ENCODE measurements around the gene ARPP19.

Gene ARPP19

GRCh38 chr15:52506549-52506948, 62.3 kb downstream of the ARPP19 start:
- no peak overlapping the region for H3K4me3 ChIP-seq (ENCODE audit: low read length in 2 of 2)
- H3K4me1 ChIP-seq (ENCODE audit: control insufficient read depth in 2 of 2, insufficient read depth in 1 of 2, low read depth in 1 of 2, low read length in 2 of 2): peaks cover 0 to 2% of the 10 kb centered on the region in 2 donors
- H3K9ac ChIP-seq (ENCODE audit: low read depth, low read length, poor library complexity): no peak overlapping the region
- H3K14ac ChIP-seq (ENCODE audit: low read length): no peak overlapping the region
- H2AK5ac ChIP-seq (ENCODE audit: low read depth, low read length): no peak overlapping the region
- no peaks in the 10 kb centered on the region for H3K36me3 ChIP-seq (replicated peaks in 1 of 2; ENCODE audit: control insufficient read depth in 2 of 2, insufficient read depth in 2 of 2, low read length in 2 of 2)
- no peak overlapping the region for H2BK12ac ChIP-seq (ENCODE audit: low read length)
- H3K79me1 ChIP-seq (ENCODE audit: low read depth, low read length): peaks cover 5% of the 10 kb centered on the region
- H2BK5ac ChIP-seq (ENCODE audit: low read length): no peak overlapping the region
- no peak overlapping the region for H3K23ac ChIP-seq (ENCODE audit: low read depth, low read length, poor library complexity)
- no peak overlapping the region for H2BK120ac ChIP-seq (ENCODE audit: low read depth, low read length)
- no peak overlapping the region for H2BK15ac ChIP-seq (ENCODE audit: low read length)
- no peak overlapping the region for H4K91ac ChIP-seq (ENCODE audit: low read depth, low read length, poor library complexity)
- H3K4ac ChIP-seq (ENCODE audit: low read length): no peak overlapping the region
- no peak for DNase-seq (ENCODE audit: low spot score)
- H3K9me3 ChIP-seq (replicated peaks in 1 of 2; ENCODE audit: control insufficient read depth in 2 of 2, insufficient read depth in 1 of 2, low read depth in 1 of 2, low read length in 2 of 2): no peaks in the 10 kb centered on the region
- H3K27me3 ChIP-seq (ENCODE audit: control insufficient read depth in 3 of 3, insufficient read depth in 3 of 3, low read depth in 1 of 3, low read length in 3 of 3): no peaks in the 10 kb centered on the region
- WGBS, 2 donors (ENCODE audit: extremely low coverage in 2 of 2, insufficient read length in 2 of 2, insufficient replicate concordance in 1 of 2): no CpG with 5 or more reads among the region's 6 CpGs
- H4K8ac ChIP-seq (ENCODE audit: low read depth, low read length): no peak overlapping the region
- H3K27ac ChIP-seq (replicated peaks; ENCODE audit: low read length): no peak overlapping the region
- H3K4me2 ChIP-seq (ENCODE audit: insufficient read depth, low read length, poor library complexity, severe bottlenecking): no peak overlapping the region
- no peak overlapping the region for H3K18ac ChIP-seq (ENCODE audit: low read length)
- no peak overlapping the region for H2AFZ ChIP-seq (ENCODE audit: low read length)

- Histone ChIP-seq H2BK5ac (ENCODE audit: low read length) (no peak overlapping the region), H3K9ac (ENCODE audit: low read depth, low read length, poor library complexity) (no peak overlapping the region), H2BK12ac (ENCODE audit: low read length) (no peak overlapping the region), H2AFZ (ENCODE audit: low read length) (no peak overlapping the region), H3K23ac (ENCODE audit: low read depth, low read length, poor library complexity) (no peak overlapping the region), H2AK5ac (ENCODE audit: low read depth, low read length) (no peak overlapping the region), H3K14ac (ENCODE audit: low read length) (no peak overlapping the region), H3K4ac (ENCODE audit: low read length) (no peak overlapping the region), H3K79me1 (ENCODE audit: low read depth, low read length) (peaks cover 5% of the 10 kb centered on the region), H2BK15ac (ENCODE audit: low read length) (no peak overlapping the region), H3K4me1 (ENCODE audit: control insufficient read depth in 2 of 2, insufficient read depth in 1 of 2, low read depth in 1 of 2, low read length in 2 of 2) (no peaks in the 10 kb centered on the region), H3K4me3 (ENCODE audit: low read length in 2 of 2) (no peak overlapping the region), H3K9me3 (replicated peaks in 1 of 2; ENCODE audit: control insufficient read depth in 2 of 2, insufficient read depth in 1 of 2, low read depth in 1 of 2, low read length in 2 of 2) (no peaks in the 10 kb centered on the region), H4K91ac (ENCODE audit: low read depth, low read length, poor library complexity) (no peak overlapping the region), H3K27me3 (ENCODE audit: control insufficient read depth in 3 of 3, insufficient read depth in 3 of 3, low read depth in 1 of 3, low read length in 3 of 3) (no peaks in the 10 kb centered on the region), H2BK120ac (ENCODE audit: low read depth, low read length) (no peak overlapping the region), H3K4me2 (ENCODE audit: insufficient read depth, low read length, poor library complexity, severe bottlenecking) (no peak overlapping the region), H3K36me3 (replicated peaks in 1 of 2; ENCODE audit: control insufficient read depth in 2 of 2, insufficient read depth in 2 of 2, low read length in 2 of 2) (no peaks in the 10 kb centered on the region), H4K8ac (ENCODE audit: low read depth, low read length) (no peak overlapping the region), H3K18ac (ENCODE audit: low read length) (no peak overlapping the region), H3K27ac (replicated peaks; ENCODE audit: low read length) (no peak overlapping the region)
- no CpG with 5 or more reads among the region's 6 CpGs for WGBS, 2 donors (ENCODE audit: extremely low coverage in 2 of 2, insufficient read length in 2 of 2, insufficient replicate concordance in 1 of 2)
- DNase-seq (ENCODE audit: low spot score): no peak
Observed at GRCh38 chr15:52505151-52505550, 63.7 kb downstream of the ARPP19 start.

GRCh38 chr15:52503788-52504496, 64.9 kb downstream of the ARPP19 start:
- Histone ChIP-seq H4K91ac (ENCODE audit: low read depth, low read length, poor library complexity) (no peak overlapping the region), H3K4ac (ENCODE audit: low read length) (no peak overlapping the region), H3K9me3 (replicated peaks in 1 of 2; ENCODE audit: control insufficient read depth in 2 of 2, insufficient read depth in 1 of 2, low read depth in 1 of 2, low read length in 2 of 2) (no peaks in the 10 kb centered on the region), H2BK5ac (ENCODE audit: low read length) (no peak overlapping the region), H4K8ac (ENCODE audit: low read depth, low read length) (no peak overlapping the region), H3K36me3 (replicated peaks in 1 of 2; ENCODE audit: control insufficient read depth in 2 of 2, insufficient read depth in 2 of 2, low read length in 2 of 2) (no peaks in the 10 kb centered on the region), H3K4me2 (ENCODE audit: insufficient read depth, low read length, poor library complexity, severe bottlenecking) (no peak overlapping the region), H3K23ac (ENCODE audit: low read depth, low read length, poor library complexity) (no peak overlapping the region), H3K4me3 (ENCODE audit: low read length in 2 of 2) (no peak overlapping the region), H3K4me1 (ENCODE audit: control insufficient read depth in 2 of 2, insufficient read depth in 1 of 2, low read depth in 1 of 2, low read length in 2 of 2) (no peaks in the 10 kb centered on the region), H3K27me3 (ENCODE audit: control insufficient read depth in 3 of 3, insufficient read depth in 3 of 3, low read depth in 1 of 3, low read length in 3 of 3) (no peaks in the 10 kb centered on the region), H3K18ac (ENCODE audit: low read length) (no peak overlapping the region), H2BK15ac (ENCODE audit: low read length) (no peak overlapping the region), H2BK12ac (ENCODE audit: low read length) (no peak overlapping the region), H3K27ac (replicated peaks; ENCODE audit: low read length) (no peak overlapping the region), H3K79me1 (ENCODE audit: low read depth, low read length) (peaks cover 3% of the 10 kb centered on the region), H3K14ac (ENCODE audit: low read length) (no peak overlapping the region), H2AK5ac (ENCODE audit: low read depth, low read length) (no peak overlapping the region), H2AFZ (ENCODE audit: low read length) (no peak overlapping the region), H3K9ac (ENCODE audit: low read depth, low read length, poor library complexity) (no peak overlapping the region), H2BK120ac (ENCODE audit: low read depth, low read length) (no peak overlapping the region)
- DNase-seq (ENCODE audit: low spot score): no peak
- no CpG with 5 or more reads among the region's 5 CpGs for WGBS, 2 donors (ENCODE audit: extremely low coverage in 2 of 2, insufficient read length in 2 of 2, insufficient replicate concordance in 1 of 2)

DNA sequence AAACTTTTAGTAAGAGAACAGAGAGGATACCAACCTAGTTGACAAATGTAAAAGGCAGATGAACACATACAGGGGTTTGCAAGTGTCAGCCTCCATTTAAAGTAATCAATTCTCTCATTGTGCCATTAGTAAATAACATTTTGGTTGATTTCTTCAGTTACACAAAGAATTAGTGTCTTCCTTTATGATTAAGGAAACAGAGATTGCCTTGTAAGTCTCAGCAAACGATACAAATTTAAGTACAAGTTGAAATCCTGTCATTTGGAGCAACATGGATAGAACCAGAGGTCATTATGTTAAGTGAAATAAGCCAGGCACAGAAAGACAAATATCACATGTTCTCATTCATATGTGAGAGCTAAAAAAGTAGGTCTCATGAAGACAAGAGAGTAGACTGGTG, 66.2 kb downstream of the ARPP19 start:
- Histone ChIP-seq H3K9me3 (replicated peaks in 1 of 2; ENCODE audit: control insufficient read depth in 2 of 2, insufficient read depth in 1 of 2, low read depth in 1 of 2, low read length in 2 of 2) (no peaks in the 10 kb centered on the region), H2BK12ac (ENCODE audit: low read length) (no peak overlapping the region), H3K18ac (ENCODE audit: low read length) (no peak overlapping the region), H3K27ac (replicated peaks; ENCODE audit: low read length) (no peak overlapping the region), H4K8ac (ENCODE audit: low read depth, low read length) (no peak overlapping the region), H3K79me1 (ENCODE audit: low read depth, low read length) (peaks cover 3% of the 10 kb centered on the region), H3K4me1 (ENCODE audit: control insufficient read depth in 2 of 2, insufficient read depth in 1 of 2, low read depth in 1 of 2, low read length in 2 of 2) (no peaks in the 10 kb centered on the region), H2AK5ac (ENCODE audit: low read depth, low read length) (no peak overlapping the region), H3K4ac (ENCODE audit: low read length) (no peak overlapping the region), H3K4me2 (ENCODE audit: insufficient read depth, low read length, poor library complexity, severe bottlenecking) (no peak overlapping the region), H3K27me3 (ENCODE audit: control insufficient read depth in 3 of 3, insufficient read depth in 3 of 3, low read depth in 1 of 3, low read length in 3 of 3) (no peaks in the 10 kb centered on the region), H3K14ac (ENCODE audit: low read length) (no peak overlapping the region), H3K36me3 (replicated peaks in 1 of 2; ENCODE audit: control insufficient read depth in 2 of 2, insufficient read depth in 2 of 2, low read length in 2 of 2) (no peaks in the 10 kb centered on the region), H2AFZ (ENCODE audit: low read length) (no peak overlapping the region), H3K9ac (ENCODE audit: low read depth, low read length, poor library complexity) (no peak overlapping the region), H4K91ac (ENCODE audit: low read depth, low read length, poor library complexity) (no peak overlapping the region), H2BK5ac (ENCODE audit: low read length) (no peak overlapping the region), H3K23ac (ENCODE audit: low read depth, low read length, poor library complexity) (no peak overlapping the region), H2BK15ac (ENCODE audit: low read length) (no peak overlapping the region), H2BK120ac (ENCODE audit: low read depth, low read length) (no peak overlapping the region), H3K4me3 (ENCODE audit: low read length in 2 of 2) (no peak overlapping the region)
- WGBS, 2 donors (ENCODE audit: extremely low coverage in 2 of 2, insufficient read length in 2 of 2, insufficient replicate concordance in 1 of 2): no CpG with 5 or more reads among the region's 1 CpG
- DNase-seq (ENCODE audit: low spot score): no peak
